Right cardiac atrium (tissue), 5 donors: ENCODE results near the gene HOXC5. TPM values are rescaled to one million over a fixed set of nuclear protein-coding genes. Genes with fewer than 3 reads are reported as not detected.

Experiments used
- ATAC-seq, 2 donors: fragments of 200-7000 bp; cut with Tn5 transposase; one replicate each; pipeline versions ENCODE4 v1.8.0 to v1.9.1; 2020; ENCODE audit warnings: moderate library complexity in 2 of 2, mild to moderate bottlenecking in 1 of 2
- DNase-seq, 3 donors: peaks; one replicate each; pipeline ENCODE4 v3.0.0-alpha.2; 2020
- H3K27ac ChIP-seq: one replicate; pipeline ENCODE4 v1.5.1; 2013; ENCODE audit warnings: mild to moderate bottlenecking, low read length, control low read depth, moderate library complexity
- H3K27me3 ChIP-seq: one replicate; pipeline ENCODE4 v1.6.1; 2013; ENCODE audit not compliant: control insufficient read depth, insufficient read depth
- H3K4me1 ChIP-seq: one replicate; pipeline ENCODE4 v1.6.1; 2013; ENCODE audit warnings: low read length; ENCODE audit not compliant: control insufficient read depth, insufficient read depth
- H3K4me3 ChIP-seq: one replicate; pipeline ENCODE4 v1.5.1; 2013; ENCODE audit warnings: low read length, control low read depth
- H3K9me3 ChIP-seq: one replicate; pipeline ENCODE4 v1.6.1; 2013; ENCODE audit warnings: low read length; ENCODE audit not compliant: control insufficient read depth
- WGBS: extraction: QIAGEN DNeasy Blood & Tissue Kit; methylation state at CpG from one replicate; pipeline ENCODE4 v1.1.7; 2013; 5-methylcytosine and 5-hydroxymethylcytosine counted together
- intact Hi-C, 4 donors: fragments of 100-400 bp; cut with DNase I; formaldehyde crosslinking; loops; one replicate each; pipeline versions ENCODE4 v1.11.0 to v1.14.0; 2022 to 2023
- long read RNA-seq, 4 donors: library from polyadenylated mRNA; unstranded; transcript quantifications; one replicate each; pipeline ENCODE4 v2.0.0, GENCODE V29; 2020 to 2021
- polyA plus RNA-seq: library from polyadenylated mRNA; stranded (reverse); fragments of 200-250 nt; gene quantifications from one replicate; pipeline ENCODE4 v1.2.3, GENCODE V29; 2013
- total RNA-seq, 4 donors: library from RNA; stranded (reverse); fragmentation: NEBNext Ultra II Directional; extraction: Animal tissue kit (Norgen Biotek cat#: 25700); gene quantifications; one replicate each; pipeline ENCODE4 v1.2.1, GENCODE V29; 2021
- donor health status: healthy with polysubstance abuse.
- donor health status: DM: no; HTN: yes; CAD: no.
- donor health status: DM: no; HTN: no; CAD: no.
- donor health status: DM: no; HTN: yes; CAD: no; lungs with severe emphysema.
- donor health status: DM: yes; HTN: yes; CAD: no.

Gene HOXC5
- total RNA-seq (not detected), polyA plus RNA-seq (0.11 TPM)
- long read RNA-seq, donor 1: 0 reads
- long read RNA-seq, donor 2: 0 reads
- long read RNA-seq, donor 3: 0 reads
- long read RNA-seq, donor 4: 0 reads

DNA sequence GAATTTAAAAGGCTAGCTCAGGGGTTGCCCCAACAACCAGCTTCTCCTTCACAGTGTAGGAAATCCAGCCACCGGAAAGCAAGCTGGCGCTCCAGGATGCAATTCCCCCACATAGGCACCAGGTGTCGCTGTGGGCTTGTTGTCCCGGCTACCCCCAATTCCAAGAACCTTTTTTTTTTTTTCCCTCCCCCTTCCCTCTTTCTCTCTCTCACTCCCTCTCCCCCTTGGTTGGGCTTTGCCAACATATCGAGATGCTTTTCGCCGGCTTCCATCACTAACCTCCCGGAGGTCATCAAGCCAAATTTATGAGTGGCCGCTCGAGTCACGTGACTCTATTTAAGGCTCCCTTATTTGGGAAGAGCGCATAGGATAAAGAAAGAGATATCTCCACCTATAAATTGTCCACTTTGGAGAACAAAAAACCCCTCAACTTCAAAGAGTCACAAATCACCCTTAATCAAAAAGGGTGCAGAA, at the start of gene HOXC5:
Gene HOXC5 (plus strand): TSS at position 424 of the 474 bp plus-strand sequence. CDS start 73 bp downstream, outside the sequence.
- Histone ChIP-seq H3K4me1 (peaks cover 4% of the 10 kb centered on the region), H3K27ac (peak within 1 kb of the TSS; percentile 10), H3K4me3 (peak within 1 kb of the TSS; percentile 57), H3K27me3 (no peaks in the 10 kb centered on the region), H3K9me3 (no peaks in the 10 kb centered on the region)
- 3% methylated on average over 12 of the region's 12 CpGs for WGBS
- DNase-seq (peak; percentile 53 to 77 (median 75)), ATAC-seq (peak in 1 of 2 donors; percentile 20)
- intact Hi-C loops: loop anchor here in 1 of 4 donors (10.0 kb wide), 1 partner anchor 162 kb away; no protein-coding TSS in a partner anchor

DNA sequence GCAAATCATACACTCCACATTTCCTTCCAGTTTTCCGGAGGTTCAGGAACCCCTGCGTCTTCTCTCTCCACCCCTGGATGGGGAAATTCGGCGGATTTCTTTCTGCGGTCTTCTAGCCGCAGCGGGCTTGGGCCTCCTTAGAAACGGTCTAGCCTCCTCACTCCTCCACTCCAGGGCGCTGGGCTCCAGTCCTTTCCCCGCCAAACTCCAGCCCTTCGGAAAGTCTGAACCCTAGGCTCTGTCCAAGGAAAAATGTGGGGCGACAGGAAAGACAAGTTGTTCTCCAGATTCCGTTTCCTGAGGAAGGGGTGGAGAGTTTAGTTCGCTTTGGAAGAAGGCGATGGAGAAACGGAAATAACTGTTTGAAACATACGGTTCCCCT, 49.3 kb upstream of the HOXC5 start:
- 6% methylated on average over 17 of the region's 17 CpGs for WGBS
- intact Hi-C loops: no loop called here
- DNase-seq (no peak), ATAC-seq (no peak)
- no peaks in the 10 kb centered on the region for H3K9me3 ChIP-seq
- no peaks in the 10 kb centered on the region for H3K27me3 ChIP-seq
- H3K4me3 ChIP-seq: no peak overlapping the region
- no peaks in the 10 kb centered on the region for H3K4me1 ChIP-seq
- H3K27ac ChIP-seq: no peak overlapping the region

DNA sequence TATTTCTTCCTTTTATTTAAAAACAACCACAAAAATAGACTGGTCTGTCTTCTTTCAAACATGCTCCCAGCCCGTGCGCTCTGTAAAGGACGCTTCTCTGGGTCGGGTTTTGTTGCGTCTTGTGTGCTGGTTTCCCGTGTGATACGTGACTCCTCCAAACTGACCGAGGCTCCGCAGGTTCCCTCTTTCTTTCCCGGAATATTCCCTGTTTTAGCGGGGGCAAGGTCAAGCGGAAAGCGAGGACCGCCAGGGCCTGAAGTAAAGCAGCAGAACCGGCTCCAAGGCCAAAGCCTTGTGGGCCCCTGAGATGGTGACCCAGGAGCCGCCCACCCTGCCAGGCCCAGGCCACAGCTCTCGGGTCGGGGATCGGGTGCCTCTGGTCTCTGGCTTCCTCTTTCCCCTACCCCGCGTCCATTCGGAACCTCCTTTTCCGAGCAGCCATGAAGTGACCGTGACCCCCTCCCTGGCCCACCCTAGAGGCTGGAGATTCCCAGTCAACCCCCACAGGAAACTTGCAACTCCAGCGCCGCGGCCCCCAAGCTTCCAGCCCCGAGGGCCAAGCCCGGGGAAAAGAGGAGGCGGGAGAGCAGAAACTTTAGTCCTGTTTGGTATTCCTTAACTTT, 48.8 kb upstream of the HOXC5 start:
- no peak overlapping the region for H3K4me3 ChIP-seq
- H3K27ac ChIP-seq: no peak overlapping the region
- H3K27me3 ChIP-seq: no peaks in the 10 kb centered on the region
- ATAC-seq: no peak
- no peak for DNase-seq
- intact Hi-C loops: no loop called here
- H3K4me1 ChIP-seq: no peaks in the 10 kb centered on the region
- 7% methylated on average over 30 of the region's 30 CpGs for WGBS
- no peaks in the 10 kb centered on the region for H3K9me3 ChIP-seq

DNA sequence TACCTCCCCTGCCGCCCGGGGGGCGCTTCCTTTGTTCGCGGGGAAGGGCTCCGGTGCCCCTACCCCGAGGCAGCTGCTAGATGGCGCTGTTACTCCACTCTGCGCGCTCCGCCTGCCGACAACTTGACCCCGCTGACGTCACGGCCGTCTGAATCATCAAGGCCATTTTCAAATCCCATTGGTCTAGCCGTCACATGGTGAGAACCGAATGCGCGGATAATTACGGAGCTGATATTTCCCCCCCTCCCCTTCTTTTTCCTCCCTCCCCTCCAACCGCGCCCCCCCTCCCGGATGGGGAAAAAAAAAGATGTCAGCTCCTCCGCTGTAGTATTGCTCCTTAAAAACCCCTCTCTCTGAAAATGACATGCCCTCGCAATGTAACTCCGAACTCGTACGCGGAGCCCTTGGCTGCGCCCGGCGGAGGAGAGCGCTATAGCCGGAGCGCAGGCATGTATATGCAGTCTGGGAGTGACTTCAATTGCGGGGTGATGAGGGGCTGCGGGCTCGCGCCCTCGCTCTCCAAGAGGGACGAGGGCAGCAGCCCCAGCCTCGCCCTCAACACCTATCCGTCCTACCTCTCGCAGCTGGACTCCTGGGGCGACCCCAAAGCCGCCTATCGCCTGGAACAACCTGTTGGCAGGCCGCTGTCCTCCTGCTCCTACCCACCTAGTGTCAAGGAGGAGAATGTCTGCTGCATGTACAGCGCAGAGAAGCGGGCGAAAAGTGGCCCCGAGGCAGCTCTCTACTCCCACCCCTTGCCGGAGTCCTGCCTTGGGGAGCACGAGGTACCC, 47.8 kb upstream of the HOXC5 start, which contains the start of gene HOXC10:
Gene HOXC10 (plus strand): TSS at position 246 of the 791 bp plus-strand sequence. CDS start 114 bp downstream, at position 360.
- DNase-seq (peak; percentile 79 to 90 (median 84)), ATAC-seq (peak; percentile 52 to 69)
- H3K4me1 ChIP-seq: no peaks in the 10 kb centered on the region
- H3K27ac ChIP-seq: no peak within 1 kb of the TSS
- no peaks in the 10 kb centered on the region for H3K9me3 ChIP-seq
- intact Hi-C loops: no loop called here
- WGBS: 5% methylated on average over 55 of the region's 55 CpGs
- H3K4me3 ChIP-seq: peak within 1 kb of the TSS; percentile 4
- no peaks in the 10 kb centered on the region for H3K27me3 ChIP-seq

DNA sequence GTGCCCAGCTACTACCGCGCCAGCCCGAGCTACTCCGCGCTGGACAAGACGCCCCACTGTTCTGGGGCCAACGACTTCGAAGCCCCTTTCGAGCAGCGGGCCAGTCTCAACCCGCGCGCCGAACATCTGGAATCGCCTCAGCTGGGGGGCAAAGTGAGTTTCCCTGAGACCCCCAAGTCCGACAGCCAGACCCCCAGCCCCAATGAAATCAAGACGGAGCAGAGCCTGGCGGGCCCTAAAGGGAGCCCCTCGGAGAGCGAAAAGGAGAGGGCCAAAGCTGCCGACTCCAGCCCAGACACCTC, 47.2 kb upstream of the HOXC5 start:
- no peak for ATAC-seq
- Histone ChIP-seq H3K27me3 (no peaks in the 10 kb centered on the region), H3K4me3 (no peak overlapping the region), H3K27ac (no peak overlapping the region), H3K4me1 (no peaks in the 10 kb centered on the region), H3K9me3 (no peaks in the 10 kb centered on the region)
- DNase-seq: no peak
- intact Hi-C loops: no loop called here
- whole genome bisulfite sequencing: 5% methylated on average over 21 of the region's 21 CpGs

DNA sequence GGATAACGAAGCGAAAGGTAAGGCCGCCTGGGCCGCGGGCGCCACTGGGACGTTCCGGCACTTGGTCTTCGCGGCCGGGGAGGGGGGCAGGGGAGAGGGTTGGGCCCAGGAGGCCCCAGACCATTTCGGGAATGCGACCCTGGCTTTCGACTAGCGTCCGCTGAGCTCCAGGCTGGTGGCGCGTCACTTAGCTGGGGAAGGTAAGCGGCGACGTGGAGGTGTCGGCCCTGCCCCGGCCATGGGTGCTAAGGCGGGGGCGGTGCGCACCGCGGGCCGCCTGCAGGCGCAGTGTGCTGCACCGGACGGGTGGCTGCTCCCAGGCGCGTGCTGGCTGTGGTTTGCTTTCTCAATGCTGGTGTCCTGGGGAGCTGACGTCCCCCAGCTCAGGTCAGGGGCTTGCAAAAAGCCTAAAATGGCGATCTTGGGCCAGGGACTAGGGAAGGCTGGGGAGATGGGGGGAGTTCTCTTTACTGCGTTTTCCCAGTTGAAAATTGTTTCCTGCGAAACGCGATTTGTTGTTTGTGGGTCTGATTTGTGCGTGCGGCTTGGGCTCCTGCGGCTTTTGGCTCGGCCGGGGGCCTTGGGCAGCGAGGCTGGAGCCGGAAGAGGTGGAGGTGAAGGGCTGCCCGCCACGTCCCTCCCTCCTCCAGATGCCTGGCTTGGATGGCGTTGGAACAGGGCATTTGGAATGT, 46.7 kb upstream of the HOXC5 start:
- no peaks in the 10 kb centered on the region for H3K4me1 ChIP-seq
- intact Hi-C loops: no loop called here
- no peak overlapping the region for H3K4me3 ChIP-seq
- DNase-seq (no peak), ATAC-seq (peak in 1 of 2 donors; percentile 33)
- 4% methylated on average over 50 of the region's 50 CpGs for WGBS
- no peaks in the 10 kb centered on the region for H3K9me3 ChIP-seq
- H3K27ac ChIP-seq: no peak overlapping the region
- no peaks in the 10 kb centered on the region for H3K27me3 ChIP-seq

DNA sequence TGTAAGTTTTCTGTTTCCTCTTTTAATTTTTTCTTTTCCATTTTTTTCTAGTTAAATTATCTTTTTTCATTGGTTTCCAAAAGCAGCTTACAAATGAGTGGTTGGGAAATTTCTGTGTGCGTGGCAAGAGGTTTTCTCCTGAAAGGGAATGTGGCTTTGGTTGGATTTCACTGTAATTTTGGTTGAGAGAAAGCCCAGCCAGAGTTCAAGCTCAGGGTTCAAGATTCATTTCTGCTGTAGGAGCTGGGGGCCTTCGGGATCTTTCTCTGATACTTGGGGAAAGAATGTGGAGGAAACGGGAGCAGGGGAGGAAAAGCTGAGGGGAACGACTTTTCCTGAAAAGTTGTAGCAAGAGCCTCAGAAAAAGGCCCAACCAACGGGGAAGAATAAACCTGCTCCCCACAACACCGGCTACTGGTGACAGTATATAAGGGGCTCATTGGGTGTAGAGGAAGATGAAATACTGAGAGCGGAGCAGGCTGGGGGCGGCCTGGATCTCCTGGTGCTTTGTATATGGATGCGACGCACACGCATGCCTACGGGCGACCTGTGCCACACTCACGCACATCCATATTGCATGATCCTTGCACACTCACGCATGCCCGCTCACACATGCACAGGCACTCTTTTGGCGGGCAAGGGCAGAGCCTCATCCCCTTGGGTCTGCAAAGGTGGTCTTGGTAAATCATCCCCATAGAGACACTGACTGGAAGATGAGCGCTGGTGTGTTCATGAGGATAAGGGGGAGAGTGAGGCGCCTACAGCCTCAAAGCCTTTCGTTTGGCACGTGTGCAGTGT, 46.0 kb upstream of the HOXC5 start:
- no peak for ATAC-seq
- Histone ChIP-seq H3K4me3 (no peak overlapping the region), H3K9me3 (no peaks in the 10 kb centered on the region), H3K27me3 (no peaks in the 10 kb centered on the region), H3K4me1 (no peaks in the 10 kb centered on the region), H3K27ac (no peak overlapping the region)
- intact Hi-C loops: no loop called here
- DNase-seq: no peak
- 18% methylated on average over 21 of the region's 21 CpGs for WGBS

DNA sequence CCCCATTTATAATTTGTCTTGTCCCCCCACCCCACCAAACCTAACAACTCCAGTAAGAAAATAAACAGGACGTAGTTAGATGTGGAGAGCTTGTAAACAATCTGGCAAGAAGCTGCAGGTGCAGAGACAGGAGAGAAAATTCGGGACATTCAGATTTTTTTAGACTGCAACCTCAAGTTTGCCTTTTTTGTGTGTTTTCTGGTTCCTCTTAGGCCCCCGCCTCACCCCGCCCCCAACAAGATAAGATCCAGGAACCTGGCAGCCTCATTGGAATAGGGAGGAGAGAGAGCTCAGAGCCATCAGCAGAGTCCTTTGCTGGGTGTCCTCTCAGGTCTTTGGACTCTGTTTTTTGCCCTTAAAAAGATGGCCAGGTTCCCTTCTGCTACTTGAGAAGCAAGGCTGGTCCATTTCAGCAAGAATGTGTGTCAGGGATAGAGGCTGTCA, 45.0 kb upstream of the HOXC5 start:
- no peaks in the 10 kb centered on the region for H3K4me1 ChIP-seq
- intact Hi-C loops: no loop called here
- no peak overlapping the region for H3K27ac ChIP-seq
- H3K9me3 ChIP-seq: no peaks in the 10 kb centered on the region
- no peak overlapping the region for H3K4me3 ChIP-seq
- ATAC-seq: no peak
- no peak for DNase-seq
- no peaks in the 10 kb centered on the region for H3K27me3 ChIP-seq
- 15% methylated on average over 4 of the region's 4 CpGs for WGBS

DNA sequence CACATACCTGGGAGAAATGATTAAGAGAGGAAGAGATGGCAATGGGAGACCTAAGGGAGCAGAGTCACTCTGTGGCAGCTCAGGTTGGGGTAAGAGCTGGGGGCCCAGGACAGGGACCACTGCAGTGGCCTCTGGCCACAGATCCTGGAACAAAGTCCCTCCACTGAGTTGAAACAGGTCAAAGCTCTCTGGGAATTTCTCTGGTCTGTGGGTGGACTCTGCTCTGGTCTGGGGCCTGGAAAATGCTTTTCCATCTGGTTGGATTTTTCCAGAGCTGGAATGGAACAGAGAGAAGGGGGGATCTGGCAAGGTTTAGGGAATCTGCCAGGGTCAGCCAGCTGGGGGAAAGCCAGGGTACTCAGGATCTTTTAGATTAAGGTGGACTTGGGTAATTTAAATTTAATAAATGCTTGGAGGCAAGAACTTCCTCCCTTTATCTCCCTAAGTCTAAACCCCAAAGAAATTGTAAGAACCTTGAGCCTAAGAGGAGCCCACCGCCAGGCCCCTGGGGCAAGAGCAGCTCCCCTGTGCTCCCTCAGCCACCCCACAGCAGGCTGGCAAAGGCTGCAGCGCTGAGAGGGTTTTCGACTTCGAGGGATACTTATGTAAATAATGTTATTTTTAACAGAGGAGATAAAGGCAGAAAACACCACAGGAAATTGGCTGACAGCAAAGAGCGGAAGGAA, 44.2 kb upstream of the HOXC5 start:
- intact Hi-C loops: no loop called here

More for the DNA sequence above, 44.2 kb upstream of the HOXC5 start:
- no peak overlapping the region for H3K27ac ChIP-seq
- ATAC-seq (no peak), DNase-seq (no peak)
- no peaks in the 10 kb centered on the region for H3K9me3 ChIP-seq
- no peaks in the 10 kb centered on the region for H3K4me1 ChIP-seq
- WGBS: 7% methylated on average over 5 of the region's 5 CpGs
- no peak overlapping the region for H3K4me3 ChIP-seq
- H3K27me3 ChIP-seq: peaks cover 5% of the 10 kb centered on the region
